ENCODE results near the gene SFXN4.
"Not testable (repeated sequence)": the region's sequence is repeated elsewhere in the genome, so short reads cannot be mapped to it uniquely, and the experiment has no call there.

SFXN4 gene

GRCh38 chr10:119189811-119190282 is 24.3 kb upstream of the SFXN4 start:
- FAIRE-seq, result no peak

DNA sequence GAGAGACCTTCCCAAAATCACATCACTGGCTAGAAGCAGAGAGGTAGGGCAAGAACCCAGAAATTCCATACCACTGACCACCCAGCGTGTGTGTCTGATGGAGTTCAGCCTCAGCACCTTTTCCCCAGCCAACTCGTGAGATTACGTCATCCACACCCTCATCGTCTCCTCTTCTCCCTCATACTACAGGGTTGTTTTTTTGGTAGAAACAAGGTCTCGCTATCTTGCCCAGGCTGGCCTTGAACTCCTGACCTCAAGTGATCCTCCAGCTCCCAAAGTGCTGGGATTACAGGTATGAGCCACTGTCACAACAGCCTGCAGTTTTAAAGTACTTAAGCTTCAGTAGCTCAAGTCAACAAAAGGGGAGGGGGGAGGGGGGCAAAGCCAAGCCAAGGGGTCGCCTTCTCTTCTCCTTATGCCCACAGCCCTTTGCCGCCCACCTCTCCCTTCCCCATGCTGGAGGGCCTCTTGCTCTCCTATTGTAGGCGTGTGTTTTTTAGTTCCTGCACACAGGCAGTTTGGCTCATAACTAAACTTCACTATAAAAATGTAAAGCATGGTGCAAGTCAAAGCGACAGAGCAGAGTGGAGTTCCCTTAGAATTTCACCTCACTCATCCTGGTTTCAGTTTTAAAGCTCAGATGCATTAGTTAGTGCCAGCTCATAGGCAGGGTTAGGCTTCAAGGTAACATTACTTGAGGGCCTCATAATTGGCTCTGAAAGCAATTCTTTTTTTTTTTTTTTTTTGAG is 18.3 kb upstream of the SFXN4 start:
- no peak for FAIRE-seq

- not testable (repeated sequence) for FAIRE-seq
Observed at GRCh38 chr10:119180850-119181400, 15.4 kb upstream of the SFXN4 start.

- FAIRE-seq, result no peak
Observed at GRCh38 chr10:119178372-119179119, 13.0 kb upstream of the SFXN4 start, which contains the start of gene PRDX3. PRDX3 (minus strand) TSS chr10:119178812; CDS start chr10:119178790, 22 bp downstream.

DNA sequence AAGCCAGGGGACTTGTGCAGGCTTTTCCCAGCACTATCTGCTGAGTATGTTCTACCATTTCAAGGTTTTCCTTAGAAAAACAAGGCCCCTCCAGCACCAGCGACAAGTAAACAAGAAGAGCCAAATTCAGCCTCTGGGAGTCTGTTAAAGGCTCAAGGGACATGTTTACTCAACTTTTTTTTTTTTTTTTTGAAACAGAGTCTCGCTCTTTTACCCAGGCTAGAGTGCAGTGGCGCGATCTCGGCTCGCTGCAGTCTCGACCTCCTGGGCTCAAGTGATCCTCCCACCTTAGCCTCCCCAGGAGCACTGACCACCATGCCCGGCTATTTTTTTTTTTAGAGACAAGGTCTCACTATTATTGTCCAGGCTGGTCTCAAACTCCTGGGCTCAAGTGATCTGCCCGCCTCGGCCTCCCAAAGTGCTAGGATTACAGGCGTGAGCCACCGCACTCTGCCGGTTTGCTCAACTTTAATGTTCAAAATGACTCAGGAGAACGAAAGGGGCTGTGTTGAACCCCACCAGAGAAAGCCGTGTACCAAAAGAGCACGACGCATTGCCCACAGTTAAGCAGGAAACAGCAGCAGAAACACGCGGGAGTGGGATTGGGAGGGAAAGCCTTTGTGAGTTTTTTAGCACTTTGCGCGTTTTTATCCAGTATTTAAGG is 12.3 kb upstream of the SFXN4 start:
- no peak for FAIRE-seq

GRCh38 chr10:119176166-119176565 is 10.7 kb upstream of the SFXN4 start:
- no peak for FAIRE-seq

- FAIRE-seq, result no peak
Observed at GRCh38 chr10:119174109-119174508, 8.6 kb upstream of the SFXN4 start.

DNA sequence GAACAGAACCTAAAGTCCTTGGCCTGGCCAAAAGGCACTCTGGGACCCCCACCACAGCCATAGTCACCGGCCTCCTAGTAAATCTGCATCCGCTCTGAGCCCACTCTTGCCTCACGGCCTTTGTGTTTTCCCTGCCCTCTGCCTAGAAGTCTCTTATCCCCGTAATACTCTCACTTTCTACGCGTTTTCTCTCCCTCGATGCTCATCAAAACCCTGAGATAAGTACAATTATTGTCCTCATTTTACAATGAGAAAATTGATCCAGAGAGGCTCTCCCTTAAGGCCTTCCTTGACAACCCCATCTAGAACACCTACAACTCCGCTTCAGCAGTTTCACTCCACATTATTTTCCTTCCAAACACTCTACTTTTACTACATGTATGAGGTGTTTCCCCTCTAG is 1.5 kb upstream of the SFXN4 start:
- no peak for FAIRE-seq

GRCh38 chr10:119166564-119166963 is 1.1 kb upstream of the SFXN4 start:
- FAIRE-seq, result no peak

GRCh38 chr10:119166118-119166500 is 595 bp upstream of the SFXN4 start:
- FAIRE-seq, result no peak

GRCh38 chr10:119162452-119163092 is 2.9 kb downstream of the SFXN4 start:
- no peak for FAIRE-seq

GRCh38 chr10:119161680-119162451 is 3.6 kb downstream of the SFXN4 start:
- no peak for FAIRE-seq

- no peak for FAIRE-seq
Observed at GRCh38 chr10:119159332-119159731, 6.2 kb downstream of the SFXN4 start.

GRCh38 chr10:119153661-119154060 is 11.9 kb downstream of the SFXN4 start:
- no peak for FAIRE-seq

- FAIRE-seq, result no peak
Observed at GRCh38 chr10:119153041-119153440, 12.5 kb downstream of the SFXN4 start.

GRCh38 chr10:119151601-119152000 is 13.9 kb downstream of the SFXN4 start:
- not testable (repeated sequence) for FAIRE-seq

GRCh38 chr10:119149729-119150128 is 15.8 kb downstream of the SFXN4 start:
- FAIRE-seq, result no peak

DNA sequence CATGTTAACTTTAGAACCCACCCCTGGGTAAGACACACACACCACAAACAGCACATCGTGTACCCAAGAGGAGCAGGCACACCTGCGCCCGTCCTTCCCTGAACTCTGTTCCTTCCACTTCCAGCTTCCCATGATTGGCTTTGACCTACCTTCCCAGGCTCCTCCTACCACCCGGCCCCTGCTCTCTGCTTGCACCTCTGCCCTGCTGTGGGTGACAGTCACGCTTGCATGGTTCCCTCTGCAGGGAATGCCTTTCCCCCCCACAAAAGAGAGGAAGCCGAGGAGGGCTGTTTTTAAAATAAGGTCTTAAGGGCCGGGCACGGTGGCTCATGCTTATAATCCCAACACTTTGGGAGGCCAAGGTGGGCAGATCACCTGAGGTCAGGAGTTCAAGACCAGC is 16.4 kb downstream of the SFXN4 start:
- FAIRE-seq, result no peak

DNA sequence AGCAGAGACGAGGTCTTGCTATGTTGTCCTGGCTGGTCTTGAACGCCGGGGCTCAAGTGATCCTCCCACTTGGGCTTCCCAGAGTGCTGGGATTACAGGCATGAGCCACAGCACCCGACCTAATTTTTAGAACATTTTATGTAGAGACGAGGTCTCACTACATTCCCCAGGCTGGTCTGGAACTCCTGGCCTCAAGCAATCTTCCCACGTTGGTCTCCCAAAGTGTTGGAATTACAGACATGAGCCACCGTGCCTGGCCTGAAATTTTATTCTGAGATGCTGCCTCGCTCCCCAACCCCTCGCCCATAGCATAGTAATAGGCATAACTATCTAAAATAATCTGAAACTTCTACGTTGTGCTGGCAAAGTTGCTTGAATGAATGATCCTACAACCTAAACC is 21.9 kb downstream of the SFXN4 start:
- FAIRE-seq, result no peak

DNA sequence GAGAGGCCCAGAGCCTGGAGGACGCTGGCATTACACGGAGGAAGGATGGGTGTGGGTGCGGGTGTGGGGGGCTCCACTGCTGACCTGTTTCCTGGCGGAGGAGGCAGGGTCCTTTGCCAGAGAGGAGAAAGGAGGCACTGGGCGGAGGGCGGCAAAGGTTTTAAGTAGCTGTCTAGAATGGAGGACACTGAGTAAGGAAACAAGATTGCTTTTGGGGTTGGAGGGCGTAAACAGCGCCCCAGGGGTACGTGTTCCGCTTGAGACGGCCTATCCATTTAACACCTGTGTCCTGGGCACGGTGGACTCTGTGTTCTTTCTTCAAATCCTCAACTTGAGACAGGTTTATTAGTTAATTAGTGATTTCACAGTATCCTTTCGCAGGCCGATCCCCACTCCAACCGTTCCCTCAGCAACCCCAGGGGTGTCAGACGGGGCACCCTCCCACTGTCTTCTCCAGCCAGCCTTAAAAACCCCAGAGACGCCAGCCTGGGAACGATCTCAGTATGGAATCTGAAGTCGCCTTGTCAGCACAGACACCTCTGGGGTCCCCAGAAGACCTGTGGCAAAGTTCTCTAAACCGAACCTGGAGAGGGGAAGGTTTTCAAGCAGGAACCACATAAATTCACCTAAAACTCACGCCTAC is 24.8 kb downstream of the SFXN4 start:
- FAIRE-seq, result no peak

- no peak for FAIRE-seq
Observed at GRCh38 chr10:119139464-119140067, 25.9 kb downstream of the SFXN4 start.

Data from colon (tissue), 2 donors.